Measurements from ENCODE around the gene ZNF594. TPM values are rescaled to one million over a fixed set of nuclear protein-coding genes. Genes with fewer than 3 reads are reported as not detected.
A peak's percentile ranks its signal among the peaks of the same experiment; 100 is the strongest.
"Not testable (repeated sequence)": the region's sequence is repeated elsewhere in the genome, so short reads cannot be mapped to it uniquely, and the experiment has no call there.

ZNF594 gene
- total RNA-seq, 1 experiment from 2014 or later: 12.5 TPM

GRCh38 chr17:5135726-5136579, 55.7 kb downstream of the ZNF594 start:
- peak; percentile 23 for DNase-seq
- no peak overlapping the region; the same call in 1 of the 2 replicates for H3K14ac ChIP-seq (ENCODE audit: insufficient read depth, low read length)
- no peaks in the 10 kb centered on the region for H3K9me3 ChIP-seq (ENCODE audit: control insufficient read depth, low read depth, low read length)
- Mint-ChIP-seq H3K36me3 (ENCODE audit: insufficient read depth in 1 of 3, low read depth in 3 of 3) (no peaks in the 10 kb centered on the region), H3K4me1 (no peaks in the 10 kb centered on the region), H3K27ac (no peak overlapping the region; a peak in 1 of 7 replicates), H3K4me3 (no peak overlapping the region; a peak in 1 of 5 replicates), H3K9me3 (no peaks in the 10 kb centered on the region), H3K27me3 (ENCODE audit: low read depth) (peaks cover 7% of the 10 kb centered on the region; the same call in 1 of the 2 replicates)
- H3K79me2 ChIP-seq (ENCODE audit: insufficient read depth, low read length): no peaks in the 10 kb centered on the region
- no peak overlapping the region for H3K56ac ChIP-seq (ENCODE audit: insufficient read length, low read depth, low read length)
- H3K79me1 ChIP-seq (ENCODE audit: insufficient read depth, low read depth, low read length, poor library complexity, severe bottlenecking): no peaks in the 10 kb centered on the region
- H2BK15ac ChIP-seq (ENCODE audit: low read depth, low read length): no peak overlapping the region
- H3K27me3 ChIP-seq (ENCODE audit: insufficient read depth, low read length): no peaks in the 10 kb centered on the region
- H2BK120ac ChIP-seq (ENCODE audit: low read depth, low read length, poor library complexity, severe bottlenecking): no peak overlapping the region
- H2BK20ac ChIP-seq (ENCODE audit: low read depth, low read length, poor library complexity, severe bottlenecking): no peak overlapping the region
- no peak overlapping the region for H4K5ac ChIP-seq (ENCODE audit: insufficient read length, low read depth, low read length)
- TF ChIP-seq CTCF (conservative IDR thresholded peaks at IDR 0.05): no peak
- H2BK5ac ChIP-seq (ENCODE audit: insufficient read length, low read length): no peak overlapping the region
- no peak overlapping the region for H2AK5ac ChIP-seq (ENCODE audit: insufficient read length, low read length)
- no peak overlapping the region for H4K8ac ChIP-seq (replicated peaks; ENCODE audit: insufficient read length, low read depth, low read length)
- no peak overlapping the region for H3K4ac ChIP-seq (ENCODE audit: low read depth, low read length)
- no CpG with 5 or more reads among the region's 14 CpGs for WGBS (ENCODE audit: extremely low coverage, insufficient read length, low lambda C conversion rate)
- H4K20me1 ChIP-seq (ENCODE audit: control insufficient read depth, insufficient read depth, insufficient read length): no peaks in the 10 kb centered on the region
- no peak overlapping the region for H4K91ac ChIP-seq (ENCODE audit: insufficient read length, low read depth, low read length)
- H3K9ac ChIP-seq (ENCODE audit: extremely low read depth, insufficient read length, low read length): no peak overlapping the region
- H2BK12ac ChIP-seq (ENCODE audit: insufficient read length, low read depth, low read length): no peak overlapping the region
- H3K27ac ChIP-seq (ENCODE audit: insufficient read length, low read depth, low read length): no peak overlapping the region
- no peak overlapping the region for H3K18ac ChIP-seq (ENCODE audit: insufficient read length, low read depth, low read length)
- H3K23ac ChIP-seq (ENCODE audit: insufficient read length, low read depth, low read length): no peak overlapping the region
- no peak overlapping the region for H2AFZ ChIP-seq (ENCODE audit: low read length)
- no peaks in the 10 kb centered on the region for H3K4me1 ChIP-seq (ENCODE audit: insufficient read depth, low read length)
- H3T11ph ChIP-seq (ENCODE audit: low read length): no peak overlapping the region
- H3K23me2 ChIP-seq (ENCODE audit: insufficient read length, low read depth, low read length, poor library complexity, severe bottlenecking): no peaks in the 10 kb centered on the region
- H3K4me2 ChIP-seq (ENCODE audit: insufficient read depth, insufficient read length, low read length): no peak overlapping the region

GRCh38 chr17:5135131-5135712, 56.4 kb downstream of the ZNF594 start:
- H3K4ac ChIP-seq (ENCODE audit: low read depth, low read length); H4K20me1 ChIP-seq (ENCODE audit: control insufficient read depth, insufficient read depth, insufficient read length); H3K9me3 Mint-ChIP-seq; H2BK5ac ChIP-seq (ENCODE audit: insufficient read length, low read length); H3K4me1 Mint-ChIP-seq; H3K79me1 ChIP-seq (ENCODE audit: insufficient read depth, low read depth, low read length, poor library complexity, severe bottlenecking); H4K91ac ChIP-seq (ENCODE audit: insufficient read length, low read depth, low read length); H3K36me3 Mint-ChIP-seq (ENCODE audit: insufficient read depth in 1 of 3, low read depth in 3 of 3); H2BK15ac ChIP-seq (ENCODE audit: low read depth, low read length); H3T11ph ChIP-seq (ENCODE audit: low read length); H3K14ac ChIP-seq (ENCODE audit: insufficient read depth, low read length); H2AFZ ChIP-seq (ENCODE audit: low read length); H2BK120ac ChIP-seq (ENCODE audit: low read depth, low read length, poor library complexity, severe bottlenecking); H3K4me3 Mint-ChIP-seq; H3K9me3 ChIP-seq (ENCODE audit: control insufficient read depth, low read depth, low read length); H3K4me2 ChIP-seq (ENCODE audit: insufficient read depth, insufficient read length, low read length); H3K9ac ChIP-seq (ENCODE audit: extremely low read depth, insufficient read length, low read length); H3K27me3 ChIP-seq (ENCODE audit: insufficient read depth, low read length); H3K56ac ChIP-seq (ENCODE audit: insufficient read length, low read depth, low read length); H3K27ac ChIP-seq (ENCODE audit: insufficient read length, low read depth, low read length); H3K27me3 Mint-ChIP-seq (ENCODE audit: low read depth); H3K23me2 ChIP-seq (ENCODE audit: insufficient read length, low read depth, low read length, poor library complexity, severe bottlenecking); H4K5ac ChIP-seq (ENCODE audit: insufficient read length, low read depth, low read length); H2AK5ac ChIP-seq (ENCODE audit: insufficient read length, low read length); H3K18ac ChIP-seq (ENCODE audit: insufficient read length, low read depth, low read length); DNase-seq; H4K8ac ChIP-seq (replicated peaks; ENCODE audit: insufficient read length, low read depth, low read length); H3K79me2 ChIP-seq (ENCODE audit: insufficient read depth, low read length); H2BK12ac ChIP-seq (ENCODE audit: insufficient read length, low read depth, low read length); H2BK20ac ChIP-seq (ENCODE audit: low read depth, low read length, poor library complexity, severe bottlenecking); H3K4me1 ChIP-seq (ENCODE audit: insufficient read depth, low read length); H3K23ac ChIP-seq (ENCODE audit: insufficient read length, low read depth, low read length): not testable (repeated sequence)
- H3K27ac Mint-ChIP-seq: peak overlapping the region in 1 of 3 experiments; percentile 15; a peak in 1 of 7 replicates
- WGBS (ENCODE audit: extremely low coverage, insufficient read length, low lambda C conversion rate): no CpG with 5 or more reads among the region's 8 CpGs

Measured in H9 (cell line).